ENCODE data around the gene SFXN5.
A peak's percentile ranks its signal among the peaks of the same experiment; 100 is the strongest.

SFXN5 gene

DNA sequence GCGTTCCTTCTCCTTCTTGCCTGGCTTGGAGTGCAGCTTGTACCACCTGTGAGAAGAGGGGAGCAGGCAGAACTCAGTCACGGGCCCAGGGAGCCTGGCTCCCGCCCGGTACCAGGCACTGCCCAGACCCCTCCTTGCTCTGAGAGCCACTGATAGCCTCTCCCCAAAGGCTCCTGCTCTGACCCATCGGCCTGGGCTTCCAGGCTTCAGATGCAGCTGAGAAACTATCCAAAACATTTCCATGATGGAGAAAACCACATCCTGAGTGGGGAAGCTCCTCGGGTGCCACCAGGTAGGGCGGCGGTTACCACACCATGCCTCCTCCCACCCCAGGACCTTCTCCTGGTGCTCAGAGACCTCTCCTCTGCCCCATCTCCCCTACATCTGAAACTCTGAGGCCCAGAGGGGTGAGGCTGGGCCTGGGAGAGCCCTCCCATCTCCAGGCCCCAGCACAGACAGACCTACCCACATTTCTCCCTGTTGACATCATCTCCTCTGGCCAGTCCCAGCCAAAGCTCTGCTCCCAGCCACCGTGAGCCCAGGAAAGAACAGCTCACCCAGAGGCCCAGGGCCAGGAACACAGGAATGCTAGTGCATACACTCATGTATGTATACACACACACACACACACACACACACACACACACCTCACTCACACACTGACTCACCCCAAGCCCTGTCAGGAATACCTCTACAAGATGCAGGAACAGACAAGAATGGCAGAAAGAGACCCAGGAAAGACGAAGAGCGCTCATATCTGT, 17.9 kb upstream of the SFXN5 start:
- Mint-ChIP-seq H3K27me3 (ENCODE audit: low read depth) (no peaks in the 10 kb centered on the region), H3K9me3 (no peaks in the 10 kb centered on the region), H3K36me3 (ENCODE audit: low read depth) (no peaks in the 10 kb centered on the region), H3K27ac (peak overlapping the region; percentile 7), H3K4me3 (no peak overlapping the region), H3K4me1 (ENCODE audit: low read depth) (peaks cover 2% of the 10 kb centered on the region)
- no peak for DNase-seq (ENCODE audit: low spot score)

- peaks cover 2% of the 10 kb centered on the region for H3K4me1 Mint-ChIP-seq (ENCODE audit: low read depth)
- no peak overlapping the region for H3K27ac Mint-ChIP-seq
- no peak overlapping the region for H3K4me3 Mint-ChIP-seq
- DNase-seq (ENCODE audit: low spot score) = no peak
- no peaks in the 10 kb centered on the region for H3K36me3 Mint-ChIP-seq (ENCODE audit: low read depth)
- no peaks in the 10 kb centered on the region for H3K27me3 Mint-ChIP-seq (ENCODE audit: low read depth)
- H3K9me3 Mint-ChIP-seq = no peaks in the 10 kb centered on the region
These were observed 17.2 kb upstream of the SFXN5 start for GRCh38 chr2:73088703-73089102.

DNA sequence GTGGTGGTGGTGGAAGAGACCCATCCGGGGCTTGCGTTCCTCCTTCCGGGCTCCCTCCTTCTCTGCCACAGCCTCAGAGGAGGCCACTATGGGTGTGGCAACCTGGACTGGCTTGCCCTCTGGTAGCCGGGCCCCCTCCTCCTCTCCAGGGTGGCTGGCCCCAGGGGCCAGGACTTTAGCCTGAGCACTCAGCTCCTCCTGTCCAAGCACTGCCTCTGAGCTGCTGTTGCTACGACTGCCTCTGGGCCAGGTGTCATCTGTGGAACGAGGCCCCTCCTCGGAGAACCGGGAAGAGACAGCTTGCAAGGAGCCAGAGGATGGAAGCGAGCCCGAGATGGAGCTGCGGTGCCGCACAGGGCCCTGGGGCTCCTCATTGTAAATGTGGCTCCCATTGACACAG, 16.7 kb upstream of the SFXN5 start:
- Mint-ChIP-seq H3K9me3 (no peaks in the 10 kb centered on the region), H3K4me1 (ENCODE audit: low read depth) (peaks cover 2% of the 10 kb centered on the region), H3K4me3 (no peak overlapping the region), H3K27ac (no peak overlapping the region), H3K36me3 (ENCODE audit: low read depth) (no peaks in the 10 kb centered on the region), H3K27me3 (ENCODE audit: low read depth) (no peaks in the 10 kb centered on the region)
- DNase-seq (ENCODE audit: low spot score) = no peak

GRCh38 chr2:73087311-73087710, 15.8 kb upstream of the SFXN5 start:
- no peaks in the 10 kb centered on the region for H3K36me3 Mint-ChIP-seq (ENCODE audit: low read depth)
- DNase-seq (ENCODE audit: low spot score) = no peak
- H3K4me3 Mint-ChIP-seq = no peak overlapping the region
- H3K27ac Mint-ChIP-seq = no peak overlapping the region
- no peaks in the 10 kb centered on the region for H3K27me3 Mint-ChIP-seq (ENCODE audit: low read depth)
- peaks cover 2% of the 10 kb centered on the region for H3K4me1 Mint-ChIP-seq (ENCODE audit: low read depth)
- H3K9me3 Mint-ChIP-seq = no peaks in the 10 kb centered on the region

DNA sequence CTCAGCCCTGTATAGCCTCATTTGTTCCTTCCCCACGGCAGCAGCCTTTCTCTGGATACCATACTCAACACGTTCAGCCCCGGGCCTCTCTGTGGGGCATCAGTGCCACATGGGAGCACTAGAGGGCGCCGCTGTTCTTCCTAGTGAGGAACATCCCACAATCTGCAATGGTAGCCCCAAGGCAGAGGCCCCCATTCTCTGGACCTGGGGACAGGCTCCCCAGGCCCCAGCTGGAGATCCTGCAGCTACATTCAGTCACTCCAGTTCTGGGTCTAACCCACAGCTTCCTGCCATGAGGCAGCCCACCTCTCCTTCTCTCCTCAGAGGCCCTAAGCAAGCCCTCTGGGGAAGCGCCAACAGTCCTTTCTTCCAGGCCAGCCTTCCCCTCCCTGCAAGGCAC, 14.2 kb upstream of the SFXN5 start:
- H3K9me3 Mint-ChIP-seq = no peaks in the 10 kb centered on the region
- H3K4me3 Mint-ChIP-seq = no peak overlapping the region
- peaks cover 2% of the 10 kb centered on the region for H3K4me1 Mint-ChIP-seq (ENCODE audit: low read depth)
- no peaks in the 10 kb centered on the region for H3K27me3 Mint-ChIP-seq (ENCODE audit: low read depth)
- no peak overlapping the region for H3K27ac Mint-ChIP-seq
- peak; percentile 70 for DNase-seq (ENCODE audit: low spot score)
- no peaks in the 10 kb centered on the region for H3K36me3 Mint-ChIP-seq (ENCODE audit: low read depth)

- Mint-ChIP-seq H3K9me3 (no peaks in the 10 kb centered on the region), H3K4me1 (ENCODE audit: low read depth) (peaks cover 2% of the 10 kb centered on the region), H3K36me3 (ENCODE audit: low read depth) (no peaks in the 10 kb centered on the region), H3K4me3 (no peak overlapping the region), H3K27ac (no peak overlapping the region), H3K27me3 (ENCODE audit: low read depth) (no peaks in the 10 kb centered on the region)
- DNase-seq (ENCODE audit: low spot score) = no peak
These were observed 13.5 kb upstream of the SFXN5 start for GRCh38 chr2:73084971-73085370.

DNA sequence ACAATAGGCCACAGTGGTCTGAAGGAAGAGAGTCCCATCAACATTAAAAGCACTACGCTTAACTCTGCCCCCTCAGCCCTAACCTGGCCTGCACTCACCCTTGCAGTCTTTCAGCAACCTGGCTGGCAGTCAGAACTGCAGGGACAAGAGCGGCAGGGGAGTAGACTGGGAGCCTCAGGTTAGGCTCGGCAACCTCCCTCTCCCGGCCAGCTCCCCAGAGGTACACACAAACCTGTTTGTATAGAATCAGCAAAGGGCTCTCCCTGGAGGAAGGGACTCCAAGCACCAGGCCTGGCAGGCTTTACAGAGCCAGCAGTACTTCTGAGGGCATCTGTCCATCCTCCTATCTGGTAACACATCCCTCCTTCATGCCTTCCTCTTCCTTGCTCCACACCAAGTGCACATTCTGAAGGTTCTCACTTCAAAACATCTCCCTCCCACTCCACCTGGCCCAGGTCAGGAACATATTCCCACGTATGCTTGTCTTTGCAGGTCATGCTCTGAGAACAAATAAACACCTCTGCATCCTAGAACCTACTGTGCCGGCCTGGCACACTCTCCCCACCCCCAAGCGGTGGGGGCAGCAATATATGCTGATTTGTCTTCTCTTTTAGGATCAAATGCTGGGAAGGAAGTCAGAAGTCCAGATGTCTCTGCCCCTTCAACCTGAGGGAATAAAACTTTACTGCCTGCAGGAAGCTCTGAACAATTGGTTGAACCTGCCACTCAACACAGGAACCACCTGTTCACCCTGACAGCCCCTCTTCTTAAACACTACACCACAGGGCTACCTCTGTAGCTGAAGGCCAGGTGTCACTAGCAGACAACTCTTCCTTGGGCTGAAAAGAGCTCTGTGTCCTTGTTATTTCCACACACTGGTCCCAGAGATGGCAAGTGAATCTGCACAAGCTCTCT, 12.6 kb upstream of the SFXN5 start:
- no peak for DNase-seq (ENCODE audit: low spot score)
- no peaks in the 10 kb centered on the region for H3K27me3 Mint-ChIP-seq (ENCODE audit: low read depth)
- no peaks in the 10 kb centered on the region for H3K36me3 Mint-ChIP-seq (ENCODE audit: low read depth)
- no peak overlapping the region for H3K27ac Mint-ChIP-seq
- no peak overlapping the region for H3K4me3 Mint-ChIP-seq
- no peaks in the 10 kb centered on the region for H3K9me3 Mint-ChIP-seq
- H3K4me1 Mint-ChIP-seq (ENCODE audit: low read depth) = peaks cover 2% of the 10 kb centered on the region

- Mint-ChIP-seq H3K27me3 (ENCODE audit: low read depth) (no peaks in the 10 kb centered on the region), H3K27ac (no peak overlapping the region), H3K9me3 (no peaks in the 10 kb centered on the region), H3K4me1 (ENCODE audit: low read depth) (peaks cover 2% of the 10 kb centered on the region), H3K4me3 (no peak overlapping the region), H3K36me3 (ENCODE audit: low read depth) (no peaks in the 10 kb centered on the region)
- no peak for DNase-seq (ENCODE audit: low spot score)
These were observed 11.3 kb upstream of the SFXN5 start for GRCh38 chr2:73082523-73083410.

GRCh38 chr2:73081181-73081671, 9.7 kb upstream of the SFXN5 start:
- no peaks in the 10 kb centered on the region for H3K9me3 Mint-ChIP-seq
- peaks cover 2% of the 10 kb centered on the region for H3K4me1 Mint-ChIP-seq (ENCODE audit: low read depth)
- H3K36me3 Mint-ChIP-seq (ENCODE audit: low read depth) = no peaks in the 10 kb centered on the region
- H3K27ac Mint-ChIP-seq = no peak overlapping the region
- no peak for DNase-seq (ENCODE audit: low spot score)
- no peaks in the 10 kb centered on the region for H3K27me3 Mint-ChIP-seq (ENCODE audit: low read depth)
- no peak overlapping the region for H3K4me3 Mint-ChIP-seq

DNA sequence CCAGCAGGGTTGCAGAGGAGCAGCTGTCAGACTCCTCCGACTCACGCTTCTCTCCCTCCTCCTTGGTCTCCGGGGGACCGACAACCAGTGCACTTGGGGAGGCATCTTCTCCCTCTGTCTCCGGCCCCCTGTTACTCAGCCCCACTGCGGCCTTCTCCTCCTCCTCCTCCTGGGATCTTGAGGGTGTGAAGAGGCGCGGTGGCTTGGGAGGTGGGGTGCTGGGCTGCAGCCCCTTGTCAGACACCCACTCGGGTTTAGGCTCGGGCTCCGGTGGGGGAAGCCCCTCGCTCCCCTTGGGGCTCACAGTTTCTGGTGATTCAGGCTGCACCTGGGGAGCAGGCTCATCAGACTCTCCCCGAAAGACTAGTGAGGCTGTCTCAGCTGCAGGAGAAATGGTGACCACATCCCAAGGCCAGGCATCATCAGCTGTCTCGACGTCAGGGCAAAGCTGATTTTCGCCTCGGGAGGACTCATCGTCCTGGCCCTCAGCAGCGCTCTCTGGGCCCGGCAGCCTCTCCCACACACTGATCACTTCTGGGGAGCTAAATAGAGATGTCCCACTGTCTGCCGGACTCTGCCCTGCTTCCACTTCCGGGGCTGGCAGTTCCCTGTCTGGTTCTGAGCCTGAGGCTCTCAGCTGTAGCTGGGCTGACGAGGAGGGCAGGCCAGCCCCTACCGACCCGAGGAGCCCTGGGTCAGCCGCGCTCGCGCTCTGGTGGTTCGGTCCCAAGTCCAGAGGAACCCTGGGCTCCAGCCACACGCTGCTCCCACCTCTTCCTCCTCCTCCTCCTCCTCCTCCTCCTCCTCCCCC, 9.0 kb upstream of the SFXN5 start:
- DNase-seq (ENCODE audit: low spot score) = no peak
- H3K9me3 Mint-ChIP-seq = no peaks in the 10 kb centered on the region
- H3K4me3 Mint-ChIP-seq = no peak overlapping the region
- H3K27me3 Mint-ChIP-seq (ENCODE audit: low read depth) = no peaks in the 10 kb centered on the region
- H3K4me1 Mint-ChIP-seq (ENCODE audit: low read depth) = peaks cover 1% of the 10 kb centered on the region
- H3K36me3 Mint-ChIP-seq (ENCODE audit: low read depth) = no peaks in the 10 kb centered on the region
- H3K27ac Mint-ChIP-seq = no peak overlapping the region

DNA sequence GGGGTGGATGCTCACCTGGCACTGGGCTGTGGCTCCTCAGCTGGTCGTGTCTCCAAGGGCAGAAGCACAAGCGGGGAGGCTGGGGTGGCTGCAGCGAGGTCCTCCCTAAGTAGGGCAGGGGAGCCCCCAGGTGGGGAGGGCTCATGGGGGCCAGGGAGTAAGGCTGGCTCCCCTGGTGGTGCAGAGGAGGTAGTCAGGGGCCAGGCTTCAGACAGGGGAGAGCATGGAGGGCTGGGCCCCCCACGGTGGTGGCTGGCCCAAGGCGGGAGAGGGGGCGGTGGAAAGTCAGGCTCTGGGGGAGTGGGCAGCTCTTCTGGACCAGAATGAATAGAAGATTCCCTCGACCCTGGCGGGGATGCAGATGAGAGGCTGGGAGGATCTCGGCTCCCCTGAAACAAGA, 8.1 kb upstream of the SFXN5 start:
- H3K9me3 Mint-ChIP-seq = no peaks in the 10 kb centered on the region
- no peaks in the 10 kb centered on the region for H3K36me3 Mint-ChIP-seq (ENCODE audit: low read depth)
- no peaks in the 10 kb centered on the region for H3K27me3 Mint-ChIP-seq (ENCODE audit: low read depth)
- no peaks in the 10 kb centered on the region for H3K4me1 Mint-ChIP-seq (ENCODE audit: low read depth)
- no peak for DNase-seq (ENCODE audit: low spot score)
- H3K4me3 Mint-ChIP-seq = no peak overlapping the region
- H3K27ac Mint-ChIP-seq = no peak overlapping the region

DNA sequence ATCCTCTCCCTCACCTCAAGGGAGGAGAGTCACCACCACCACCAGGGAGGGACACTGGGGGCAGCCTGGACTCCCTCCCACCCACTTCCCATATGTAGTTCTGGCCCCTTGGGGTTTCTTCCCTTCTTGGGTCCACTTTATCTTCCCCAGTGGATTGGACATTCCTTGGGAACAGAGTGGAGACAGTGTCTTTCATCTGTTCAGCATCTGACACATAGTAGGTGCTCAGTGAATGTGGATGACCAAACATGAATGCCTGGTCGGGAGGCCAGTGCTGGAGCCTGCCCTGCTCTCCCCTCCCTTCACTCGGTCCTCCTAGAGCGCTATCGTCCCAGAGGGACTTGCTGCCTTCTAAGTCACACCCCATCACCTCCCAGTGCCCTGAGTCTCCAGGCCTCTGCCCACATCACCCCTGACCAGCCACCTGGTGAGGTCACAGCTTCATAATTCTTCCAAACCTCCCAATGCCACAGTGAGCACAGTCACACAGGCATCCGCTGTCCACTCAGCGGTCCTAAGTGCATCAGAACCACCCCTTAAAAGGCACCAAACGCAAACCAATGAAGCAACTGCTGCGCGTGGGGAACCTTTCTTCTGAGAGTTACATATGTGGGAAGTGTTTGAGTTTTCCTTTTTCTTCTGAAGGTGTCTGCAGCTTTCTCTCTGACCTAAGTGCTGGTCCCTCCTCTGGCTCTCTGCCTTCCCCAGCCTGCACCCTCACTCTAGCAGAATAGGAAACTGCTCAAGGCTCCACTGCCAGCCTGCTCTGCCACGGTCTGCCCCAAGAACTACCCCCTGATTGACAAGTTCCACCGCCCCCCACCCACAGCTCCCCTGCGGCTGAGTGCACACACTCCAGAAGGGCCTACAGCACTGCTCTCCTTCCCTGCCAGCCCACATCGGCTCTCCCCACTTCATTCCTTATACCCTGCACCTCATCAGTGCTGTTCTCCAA, 7.2 kb upstream of the SFXN5 start:
- Mint-ChIP-seq H3K27me3 (ENCODE audit: low read depth) (no peaks in the 10 kb centered on the region), H3K27ac (no peak overlapping the region), H3K4me1 (ENCODE audit: low read depth) (no peaks in the 10 kb centered on the region), H3K36me3 (ENCODE audit: low read depth) (no peaks in the 10 kb centered on the region), H3K9me3 (no peaks in the 10 kb centered on the region), H3K4me3 (no peak overlapping the region)
- DNase-seq (ENCODE audit: low spot score) = no peak
